Nephron (organoid): Measurements from ENCODE around the gene PERP.
A peak's percentile ranks its signal among the peaks of the same experiment; 100 is the strongest.

ENCODE experiments used
- H3K27ac Mint-ChIP-seq, 3 experiments: 2 replicates each; pipeline ENCODE4 v1.8.0; 2020; ENCODE audit warnings: mixed read lengths in 3 of 3, mild to moderate bottlenecking in 2 of 3, moderate library complexity in 1 of 3
- H3K27me3 Mint-ChIP-seq: 2 replicates; pipeline ENCODE4 v1.8.0; 2021; ENCODE audit warnings: low read depth, mild to moderate bottlenecking, moderate library complexity, mixed read lengths
- H3K36me3 Mint-ChIP-seq: 2 replicates; pipeline ENCODE4 v1.8.0; 2020; ENCODE audit warnings: low read depth, mixed read lengths
- H3K4me1 Mint-ChIP-seq: 2 replicates; pipeline ENCODE4 v1.8.0; 2020; ENCODE audit warnings: mixed read lengths
- H3K4me3 Mint-ChIP-seq, 3 experiments: 2 replicates each; pipeline ENCODE4 v1.8.0; 2020; ENCODE audit warnings: mild to moderate bottlenecking in 3 of 3, mixed read lengths in 3 of 3, moderate library complexity in 2 of 3
- H3K9me3 Mint-ChIP-seq: 2 replicates; pipeline ENCODE4 v1.8.0; 2020; ENCODE audit warnings: mixed read lengths
- CTCF ChIP-seq, 3 experiments: fragments of 200-600 bp; sonication (generic); IDR thresholded peaks; one replicate each; pipeline ENCODE4 v1.5.0; 2021; ENCODE audit warnings: antibody characterized with exemption in 3 of 3; ENCODE audit not compliant: unreplicated experiment in 3 of 3

The PERP gene

GRCh38 chr6:138115877-138116660 is 8.8 kb upstream of the PERP start:
- Mint-ChIP-seq H3K27me3 (peaks cover 14% of the 10 kb centered on the region), H3K36me3 (no peaks in the 10 kb centered on the region), H3K9me3 (peaks cover 3% of the 10 kb centered on the region), H3K4me1 (peaks cover 17% of the 10 kb centered on the region), H3K27ac (no peak overlapping the region), H3K4me3 (peak overlapping the region in 1 of 3 experiments; percentile 38)
- TF ChIP-seq CTCF (IDR thresholded peaks at IDR 0.05; ENCODE audit: unreplicated experiment in 3 of 3), result peak; percentile 66 to 80 (median 68)

- Mint-ChIP-seq H3K27me3 (peaks cover 17% of the 10 kb centered on the region), H3K27ac (no peak overlapping the region), H3K9me3 (peaks cover 3% of the 10 kb centered on the region), H3K36me3 (no peaks in the 10 kb centered on the region), H3K4me1 (peaks cover 17% of the 10 kb centered on the region), H3K4me3 (peak overlapping the region in 1 of 3 experiments; percentile 38)
- no peak for TF ChIP-seq CTCF (IDR thresholded peaks at IDR 0.05; ENCODE audit: unreplicated experiment in 3 of 3)
Measured at GRCh38 chr6:138115201-138115600, 8.0 kb upstream of the PERP start.

GRCh38 chr6:138113588-138114210 is 6.5 kb upstream of the PERP start:
- no peak overlapping the region for H3K4me3 Mint-ChIP-seq
- H3K27me3 Mint-ChIP-seq, result peaks cover 25% of the 10 kb centered on the region
- H3K36me3 Mint-ChIP-seq, result no peaks in the 10 kb centered on the region
- no peaks in the 10 kb centered on the region for H3K9me3 Mint-ChIP-seq
- H3K4me1 Mint-ChIP-seq, result peaks cover 17% of the 10 kb centered on the region
- no peak overlapping the region for H3K27ac Mint-ChIP-seq
- TF ChIP-seq CTCF (IDR thresholded peaks at IDR 0.05; ENCODE audit: unreplicated experiment in 3 of 3), result no peak

- Mint-ChIP-seq H3K27ac (no peak overlapping the region), H3K4me3 (no peak overlapping the region), H3K36me3 (no peaks in the 10 kb centered on the region), H3K9me3 (no peaks in the 10 kb centered on the region), H3K4me1 (peaks cover 31% of the 10 kb centered on the region), H3K27me3 (peaks cover 55% of the 10 kb centered on the region)
- TF ChIP-seq CTCF (IDR thresholded peaks at IDR 0.05; ENCODE audit: unreplicated experiment in 3 of 3), result no peak
Measured at GRCh38 chr6:138110229-138110628, 3.0 kb upstream of the PERP start.

- H3K4me3 Mint-ChIP-seq, result peak overlapping the region; percentile 31 to 43 (median 33)
- peaks cover 59% of the 10 kb centered on the region for H3K27me3 Mint-ChIP-seq
- H3K4me1 Mint-ChIP-seq, result peaks cover 27% of the 10 kb centered on the region
- no peak overlapping the region for H3K27ac Mint-ChIP-seq
- peak; percentile 95 to 99 (median 97) for TF ChIP-seq CTCF (IDR thresholded peaks at IDR 0.05; ENCODE audit: unreplicated experiment in 3 of 3)
- no peaks in the 10 kb centered on the region for H3K36me3 Mint-ChIP-seq
- no peaks in the 10 kb centered on the region for H3K9me3 Mint-ChIP-seq
Measured at GRCh38 chr6:138109042-138109997, 2.1 kb upstream of the PERP start.
